HL-60 (cell line): Measurements from ENCODE around the gene JAK1.

Experiments
- DNase-seq, 2 experiments: peaks; one replicate each; pipeline ENCODE4 v3.0.0-alpha.2; 2010 to 2020; ENCODE audit warnings: low read depth in 1 of 2, low spot score in 1 of 2
- H3K27ac ChIP-seq: fragments of 250-450 bp; sonication (Bioruptor Pico); replicated peaks from 2 replicates; pipeline ENCODE4 v1.5.1; 2020; ENCODE audit warnings: mild to moderate bottlenecking, moderate library complexity
- H3K27me3 ChIP-seq: fragments of 250-450 bp; sonication (Bioruptor Pico); 2 replicates; pipeline ENCODE4 v1.5.1; 2021; ENCODE audit warnings: mild to moderate bottlenecking, moderate library complexity; ENCODE audit not compliant: insufficient read depth, poor library complexity, severe bottlenecking
- H3K4me3 ChIP-seq: replicated peaks from 2 replicates; pipeline ENCODE4 v1.5.1; 2011; ENCODE audit warnings: mild to moderate bottlenecking, control low read depth, low read length; ENCODE audit not compliant: insufficient read depth
- CTCF ChIP-seq: IDR thresholded peaks from one replicate; pipeline ENCODE4 v1.5.1; 2011; ENCODE audit warnings: low read length, control low read depth, inconsistent platforms; ENCODE audit not compliant: insufficient read depth
- GABPA ChIP-seq: IDR thresholded peaks from 2 replicates; pipeline ENCODE4 v1.6.1; 2012; ENCODE audit warnings: low read depth
- POLR2AphosphoS5 ChIP-seq: IDR thresholded peaks from 2 replicates; pipeline ENCODE4 v1.6.1; 2012; ENCODE audit warnings: low read depth
- REST ChIP-seq: IDR thresholded peaks from 2 replicates; pipeline ENCODE4 v1.6.1; 2012; ENCODE audit warnings: low read depth; ENCODE audit not compliant: insufficient replicate concordance
- SPI1 ChIP-seq: IDR thresholded peaks from 2 replicates; pipeline ENCODE4 v1.6.1; 2012; ENCODE audit warnings: low read depth, mild to moderate bottlenecking, borderline replicate concordance

The JAK1 gene

GRCh38 chr1:64908575-64908974 lies 57.8 kb downstream of the JAK1 start:
- TF ChIP-seq SPI1 (no peak), CTCF (no peak), GABPA (no peak), POLR2AphosphoS5 (no peak), REST (no peak)
- no peak for DNase-seq
- no peak overlapping the region for H3K4me3 ChIP-seq
- no peaks in the 10 kb centered on the region for H3K27me3 ChIP-seq
- no peak overlapping the region for H3K27ac ChIP-seq

- Histone ChIP-seq H3K27ac (no peak overlapping the region), H3K27me3 (no peaks in the 10 kb centered on the region), H3K4me3 (no peak overlapping the region)
- no peak for DNase-seq
- TF ChIP-seq REST (no peak), POLR2AphosphoS5 (no peak), GABPA (no peak), SPI1 (no peak), CTCF (no peak)
Measured at GRCh38 chr1:64906447-64906846, 59.9 kb downstream of the JAK1 start.

- no peak overlapping the region for H3K27ac ChIP-seq
- no peak for DNase-seq
- TF ChIP-seq CTCF (no peak), REST (no peak), POLR2AphosphoS5 (no peak), GABPA (no peak), SPI1 (no peak)
- H3K4me3 ChIP-seq, result no peak overlapping the region
- H3K27me3 ChIP-seq, result no peaks in the 10 kb centered on the region
Measured at GRCh38 chr1:64903593-64903992, 62.8 kb downstream of the JAK1 start.
